ENCODE data around the gene FADS2.
A peak's percentile ranks its signal among the peaks of the same experiment; 100 is the strongest.

Gene FADS2

DNA sequence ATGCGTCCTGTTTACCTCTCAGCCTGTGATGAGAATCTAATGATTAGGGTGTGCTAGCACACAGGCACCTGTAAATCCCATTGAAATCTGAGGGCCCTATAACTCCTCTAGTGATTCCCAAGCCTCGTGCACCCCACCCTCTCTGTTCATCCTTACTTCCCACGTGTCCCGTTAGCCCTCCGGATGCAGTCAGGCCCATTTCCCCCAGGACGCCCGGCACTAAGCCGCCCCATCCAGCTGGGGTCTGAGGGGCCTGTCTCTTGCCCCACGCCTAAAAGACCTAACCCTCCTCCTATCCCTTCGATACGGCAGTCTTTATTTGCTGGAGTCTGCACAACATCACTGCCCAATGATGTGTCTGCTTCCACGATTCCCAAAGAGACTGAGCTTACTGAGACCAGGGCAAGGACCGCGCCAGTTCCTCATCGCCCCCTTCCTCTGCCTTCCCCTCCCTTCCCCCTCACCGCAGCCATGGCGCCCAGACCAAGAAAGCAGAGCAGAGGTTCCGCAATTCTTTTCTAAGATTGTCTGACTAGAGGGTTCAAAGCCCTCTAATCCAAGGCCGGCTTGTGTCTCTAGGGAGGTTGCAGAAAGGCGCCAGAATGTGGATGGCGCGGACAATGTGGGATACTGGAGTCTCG is 1.1 kb upstream of the FADS2 start:
- DNase-seq (ENCODE audit: low spot score): no peak

DNA sequence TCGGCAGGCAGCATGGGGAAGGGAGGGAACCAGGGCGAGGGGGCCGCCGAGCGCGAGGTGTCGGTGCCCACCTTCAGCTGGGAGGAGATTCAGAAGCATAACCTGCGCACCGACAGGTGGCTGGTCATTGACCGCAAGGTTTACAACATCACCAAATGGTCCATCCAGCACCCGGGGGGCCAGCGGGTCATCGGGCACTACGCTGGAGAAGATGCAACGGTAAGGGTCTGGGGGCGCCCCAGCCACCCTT is 204 bp downstream of the FADS2 start:
- no peak for DNase-seq (ENCODE audit: low spot score)

DNA sequence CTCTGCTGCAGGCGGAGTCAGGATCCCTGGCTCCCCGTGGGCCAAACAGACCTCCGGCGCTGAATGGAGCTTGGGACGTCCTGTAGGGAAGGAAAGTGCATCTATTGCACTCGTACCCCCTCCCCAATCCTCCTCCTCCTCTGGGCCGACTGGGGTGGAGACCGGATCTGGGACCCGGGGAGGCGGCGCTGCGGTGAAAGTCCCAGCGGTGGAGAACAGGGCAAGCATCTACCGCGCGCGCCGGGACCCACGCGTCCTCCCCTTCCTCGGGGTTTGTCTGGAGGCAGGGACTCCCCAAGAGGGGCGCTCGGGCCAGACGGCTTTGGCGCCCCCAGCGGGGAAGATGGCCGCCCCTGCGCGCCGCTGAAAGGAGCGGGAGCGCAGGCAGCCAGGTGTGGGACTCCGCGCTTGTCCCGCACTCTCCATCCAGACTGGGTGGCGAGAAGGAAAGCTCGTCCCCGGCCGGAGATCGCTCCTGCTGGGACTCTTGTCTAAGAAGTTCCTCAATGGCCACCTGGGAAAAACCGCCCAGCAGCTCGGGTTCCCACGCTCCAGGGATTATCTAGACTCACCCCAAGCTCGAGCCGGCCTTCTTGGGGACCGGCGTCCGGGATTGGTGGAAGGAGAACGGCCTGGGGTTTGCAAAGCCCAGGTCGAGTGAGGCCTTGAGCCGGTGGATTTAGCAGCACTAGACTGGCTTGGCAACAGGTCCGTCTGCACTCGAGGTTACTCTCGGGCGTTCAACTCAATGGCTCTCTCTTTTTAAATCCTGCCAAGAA is 718 bp downstream of the FADS2 start:
- DNase-seq (ENCODE audit: low spot score): no peak

DNA sequence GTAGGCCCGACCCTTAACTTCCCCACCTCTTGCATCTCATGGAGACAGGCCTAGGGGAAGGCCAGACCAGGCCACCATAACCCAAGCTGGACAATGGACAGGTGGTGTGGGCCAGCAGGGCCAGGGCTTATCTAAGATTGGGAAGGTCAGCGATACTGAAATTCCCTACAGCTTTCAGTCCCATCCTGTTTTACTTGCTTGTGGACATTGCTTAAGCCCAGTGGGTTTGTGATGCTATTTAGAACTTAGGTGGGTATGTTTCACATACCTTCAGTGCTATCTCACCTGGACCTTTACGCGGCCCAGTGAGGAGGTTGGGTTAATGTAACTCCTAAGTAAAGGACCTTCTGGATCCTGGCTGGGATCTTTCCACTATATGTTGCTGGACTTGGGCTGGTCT is 1.7 kb downstream of the FADS2 start:
- no peak for DNase-seq (ENCODE audit: low spot score)

DNA sequence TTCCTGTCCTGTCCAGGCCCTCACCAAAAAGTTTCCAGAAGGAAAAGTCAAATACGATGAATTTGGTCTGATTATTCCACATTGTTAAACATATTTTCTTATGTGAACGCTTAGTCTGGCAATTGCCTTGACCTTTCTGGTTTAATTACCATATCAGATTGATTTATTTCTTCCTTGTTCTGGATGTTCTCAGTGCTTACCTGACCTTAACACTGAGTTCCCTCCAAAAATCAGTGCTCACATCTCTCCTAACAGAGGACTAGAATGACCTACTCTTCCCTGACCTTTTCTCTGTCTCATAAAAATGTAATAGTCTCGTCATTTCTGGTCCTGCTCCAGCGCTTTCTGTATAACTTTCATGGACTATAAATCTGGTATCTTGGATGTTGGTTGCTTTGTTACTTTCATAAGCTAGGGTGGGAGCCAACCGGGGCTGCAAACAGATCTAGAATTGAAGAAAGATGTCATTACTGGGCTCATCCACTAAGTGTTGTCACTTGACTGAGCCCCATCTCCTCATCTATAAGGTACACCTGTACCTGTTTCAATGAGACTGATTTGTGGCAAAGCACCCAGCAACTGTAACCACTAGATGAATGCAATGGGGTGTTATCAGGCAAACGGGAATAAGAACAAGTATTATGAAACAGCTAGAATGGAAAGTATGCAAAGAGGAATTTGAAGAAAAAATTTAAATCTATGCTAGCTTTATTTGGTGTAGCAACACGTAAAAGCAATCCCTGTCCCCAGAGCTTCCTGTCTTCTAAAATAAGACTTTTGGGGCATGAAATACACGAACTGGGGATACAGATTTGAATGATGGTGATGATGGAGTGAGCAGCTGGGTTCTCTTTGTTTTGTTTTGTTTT is 2.4 kb downstream of the FADS2 start:
- DNase-seq (ENCODE audit: low spot score): no peak

DNA sequence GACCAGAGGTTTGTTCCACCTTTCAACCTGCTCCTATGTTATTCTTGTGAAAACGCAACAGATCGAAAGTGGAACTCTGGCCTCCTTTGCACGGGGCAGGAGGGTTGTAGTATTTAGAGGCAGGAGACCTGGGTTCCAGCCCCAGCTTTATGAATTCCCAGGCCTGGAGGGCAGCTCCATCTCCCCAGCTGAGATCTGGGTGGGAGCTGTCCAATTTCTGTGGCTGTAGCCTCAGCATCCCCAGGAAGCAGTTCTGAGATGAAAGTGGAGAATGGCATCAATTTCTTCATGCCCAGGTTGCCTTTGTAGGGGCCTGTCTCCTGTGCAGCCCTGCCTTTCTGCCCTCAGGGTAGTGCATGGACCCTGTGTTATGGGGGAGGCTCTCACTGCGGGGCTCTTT is 4.1 kb downstream of the FADS2 start:
- DNase-seq (ENCODE audit: low spot score): no peak

DNA sequence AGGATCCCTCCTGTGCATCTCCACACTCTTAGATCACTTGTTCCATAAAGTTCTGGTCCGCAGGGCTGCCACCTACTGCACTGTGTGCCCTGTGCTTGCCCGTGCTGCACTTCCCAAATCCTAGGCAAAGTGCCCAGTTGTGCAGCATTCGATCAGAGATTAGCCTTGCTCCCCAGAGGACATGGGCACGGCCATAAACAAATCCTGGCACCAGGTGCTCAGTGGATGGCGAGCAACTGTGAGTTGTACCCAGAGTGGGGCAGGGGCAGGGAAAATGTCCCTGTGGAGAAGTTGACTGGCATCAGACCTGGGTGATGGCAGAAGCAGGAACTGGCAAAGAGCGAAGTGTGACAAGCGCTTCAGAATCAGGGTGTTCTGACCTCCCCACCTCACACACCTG is 4.7 kb downstream of the FADS2 start:
- DNase-seq (ENCODE audit: low spot score): no peak

DNA sequence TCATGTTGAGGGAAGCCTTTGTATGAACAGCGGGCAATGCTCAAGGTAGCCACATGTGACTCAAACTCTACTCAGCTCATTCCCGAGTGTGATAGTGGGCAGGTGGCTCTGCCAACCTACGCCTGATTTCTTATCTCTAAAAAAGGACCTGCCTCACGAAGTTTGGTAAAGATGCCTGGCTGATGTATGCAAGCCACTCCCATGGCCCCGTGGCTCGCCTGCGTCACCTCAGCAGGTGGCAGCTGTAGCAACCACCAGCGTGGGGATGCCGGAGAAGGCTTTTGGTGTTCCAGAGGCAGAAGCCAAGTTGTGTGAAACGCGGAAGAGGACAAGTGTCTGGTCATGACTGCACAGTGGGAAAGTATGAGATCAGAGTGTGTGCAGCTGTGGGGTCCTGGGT is 5.4 kb downstream of the FADS2 start:
- DNase-seq (ENCODE audit: low spot score): no peak

DNA sequence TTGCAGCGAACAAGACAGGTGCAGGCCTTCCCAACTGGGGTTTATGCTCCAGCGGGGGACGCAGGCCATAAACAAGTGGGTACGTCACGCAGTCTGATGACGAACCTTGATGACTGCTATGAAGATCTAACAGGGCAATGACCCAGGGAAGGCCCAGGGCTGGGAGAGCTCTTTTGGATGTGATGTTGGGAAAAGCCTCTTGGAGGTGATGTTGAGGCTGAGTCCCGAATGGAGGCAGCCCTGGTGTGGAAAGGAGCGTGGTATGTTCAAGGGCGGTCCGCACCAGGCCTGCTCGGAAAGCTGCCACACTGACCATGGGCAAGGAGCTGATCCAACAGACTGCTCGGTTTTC is 5.8 kb downstream of the FADS2 start:
- no peak for DNase-seq (ENCODE audit: low spot score)

DNA sequence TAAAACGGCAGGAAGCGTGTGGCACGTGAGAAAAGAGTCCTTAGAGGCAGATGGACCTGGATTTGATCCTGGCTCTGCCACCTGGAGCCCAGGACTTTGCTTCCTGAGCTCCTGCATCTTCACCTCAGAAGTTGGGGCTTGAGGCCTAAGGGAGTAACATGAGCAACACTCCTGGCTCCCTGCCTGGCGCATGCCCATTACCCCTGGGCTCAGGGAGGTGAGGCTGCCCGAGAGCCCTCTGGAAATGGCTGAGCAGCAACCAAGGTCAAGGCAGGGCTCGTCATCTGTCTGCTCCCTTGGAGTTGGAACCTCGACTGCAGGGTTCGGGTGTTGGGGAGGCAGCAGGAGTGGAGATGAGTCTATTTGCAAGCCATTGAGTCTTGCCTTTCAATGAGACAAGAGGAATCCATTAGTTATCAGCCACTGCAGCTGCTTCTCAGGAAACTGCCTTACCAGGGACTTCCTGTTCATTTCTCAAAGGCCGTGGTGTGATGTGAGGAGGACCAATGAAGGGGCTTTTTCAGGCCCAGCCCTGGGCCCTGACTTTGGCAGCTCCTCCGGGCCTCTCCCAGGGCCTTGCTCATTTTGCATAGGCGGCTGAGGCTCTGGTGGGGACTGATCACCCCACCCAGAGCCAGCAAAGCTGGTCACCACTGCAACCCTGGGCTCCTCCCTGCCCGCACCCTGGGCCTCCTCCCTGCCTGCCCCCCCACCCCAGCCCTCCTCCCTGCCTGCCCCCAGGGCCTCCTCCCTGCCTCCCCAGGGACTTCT is 6.4 kb downstream of the FADS2 start:
- DNase-seq (ENCODE audit: low spot score): peak; percentile 89

DNA sequence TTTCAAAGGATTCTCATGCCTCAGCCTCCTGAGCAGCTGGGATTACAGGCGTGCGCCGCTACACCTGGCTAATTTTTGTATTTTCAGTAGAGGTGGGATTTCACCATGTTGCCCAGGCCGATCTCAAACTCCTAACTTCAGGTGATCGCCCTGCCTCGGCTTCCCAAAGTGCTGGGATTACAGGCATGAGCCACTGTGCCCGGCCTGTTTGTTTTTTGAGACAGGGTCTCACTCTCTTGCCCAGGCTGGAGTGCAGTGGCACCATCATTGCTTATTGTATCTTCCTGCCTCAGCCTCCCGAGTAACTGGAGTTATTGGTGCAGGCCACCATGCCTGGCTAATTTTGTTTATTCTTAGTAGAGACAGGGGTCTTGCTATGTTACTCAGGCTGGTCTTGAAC is 8.1 kb downstream of the FADS2 start:
- DNase-seq (ENCODE audit: low spot score): no peak

DNA sequence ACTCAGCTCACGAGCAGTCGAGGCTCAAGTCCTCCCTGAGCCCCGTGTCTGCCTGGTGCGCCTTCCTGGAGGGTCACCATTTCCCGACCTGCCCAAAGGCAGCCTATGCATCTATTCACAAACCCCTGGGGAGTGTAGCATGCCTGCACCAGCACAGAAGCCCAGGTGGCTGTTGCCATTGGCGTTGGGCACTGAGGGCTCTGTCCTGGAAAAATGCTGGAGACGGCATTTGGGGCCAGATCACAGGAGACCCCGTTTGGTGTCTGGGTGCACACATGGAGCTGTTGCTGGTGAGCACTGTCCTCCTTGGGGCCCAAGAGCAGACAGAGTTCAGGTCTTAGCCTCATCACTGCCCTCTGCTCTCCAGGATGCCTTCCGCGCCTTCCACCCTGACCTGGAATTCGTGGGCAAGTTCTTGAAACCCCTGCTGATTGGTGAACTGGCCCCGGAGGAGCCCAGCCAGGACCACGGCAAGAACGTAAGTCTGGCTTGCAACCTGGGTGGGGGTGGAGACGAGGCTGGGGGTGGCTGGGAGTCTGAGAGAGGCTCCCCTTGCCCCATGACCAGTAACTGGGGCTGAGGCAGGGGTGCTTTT is 9.4 kb downstream of the FADS2 start:
- DNase-seq (ENCODE audit: low spot score): no peak

DNA sequence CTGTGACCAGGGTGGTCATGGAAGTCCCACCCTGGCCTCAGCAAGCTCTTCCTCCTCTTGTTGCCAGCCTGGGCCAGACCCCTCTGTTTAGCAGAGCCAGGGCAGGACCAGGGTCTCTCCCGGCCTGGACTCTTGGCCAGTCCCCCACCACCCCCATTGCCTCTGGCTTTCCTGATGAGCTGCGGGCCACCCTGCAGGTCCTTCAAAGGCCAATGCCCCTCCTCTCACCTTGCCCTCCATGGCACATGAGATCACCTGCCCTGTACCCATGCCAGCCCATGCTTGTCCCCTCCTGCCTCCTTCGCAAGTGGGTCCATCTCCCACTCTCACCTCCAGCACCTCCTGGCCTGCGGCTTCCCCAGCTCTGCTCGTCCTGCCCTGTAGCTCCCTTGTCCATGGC is 10.4 kb downstream of the FADS2 start:
- DNase-seq (ENCODE audit: low spot score): no peak

DNA sequence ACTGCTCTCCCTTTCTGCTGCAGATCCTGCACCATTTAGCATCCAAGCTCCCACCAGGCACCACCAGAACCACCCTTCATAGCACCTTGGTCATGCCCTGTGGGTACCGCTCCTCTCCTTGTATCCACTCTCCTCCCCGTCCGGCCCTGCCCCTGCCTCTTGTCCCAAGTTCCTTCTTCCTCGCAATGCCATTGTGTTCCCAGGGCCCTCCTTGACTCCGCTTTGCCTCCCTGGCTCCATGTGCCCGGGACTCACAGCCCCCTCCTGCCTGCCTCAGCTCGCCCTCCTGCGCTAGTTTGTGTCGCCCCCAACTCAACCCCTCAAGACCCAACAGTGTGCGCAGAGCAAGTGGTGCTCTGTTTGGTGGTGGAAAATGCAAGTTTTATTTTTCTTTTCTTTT is 10.8 kb downstream of the FADS2 start:
- DNase-seq (ENCODE audit: low spot score): no peak

DNA sequence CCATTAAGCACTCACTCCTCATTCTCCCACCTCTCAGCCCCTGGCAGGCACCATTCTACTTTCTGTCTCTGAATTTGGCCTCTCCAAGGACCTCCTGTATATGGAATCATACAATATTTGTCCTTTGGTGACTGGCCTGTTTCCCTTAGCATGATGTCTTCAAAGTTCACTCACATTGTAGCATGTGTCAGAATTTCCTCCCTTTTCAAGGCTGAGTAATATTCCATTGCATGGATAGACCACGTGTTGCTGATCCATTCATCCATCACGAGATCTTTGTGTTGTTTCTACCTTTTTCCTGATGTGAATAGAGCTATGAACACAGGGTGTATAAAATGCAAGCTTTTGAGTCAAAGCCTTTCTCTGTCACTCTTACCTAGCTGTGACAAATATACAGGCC is 11.6 kb downstream of the FADS2 start:
- DNase-seq (ENCODE audit: low spot score): no peak

DNA sequence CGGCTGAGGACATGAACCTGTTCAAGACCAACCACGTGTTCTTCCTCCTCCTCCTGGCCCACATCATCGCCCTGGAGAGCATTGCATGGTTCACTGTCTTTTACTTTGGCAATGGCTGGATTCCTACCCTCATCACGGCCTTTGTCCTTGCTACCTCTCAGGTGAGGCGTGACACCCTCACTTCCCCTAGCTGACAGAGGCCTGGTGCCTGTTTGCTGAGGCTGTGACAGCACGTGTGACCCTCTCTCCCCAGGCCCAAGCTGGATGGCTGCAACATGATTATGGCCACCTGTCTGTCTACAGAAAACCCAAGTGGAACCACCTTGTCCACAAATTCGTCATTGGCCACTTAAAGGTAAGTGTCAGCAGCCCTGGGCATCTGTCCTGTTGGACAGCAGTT is 12.3 kb downstream of the FADS2 start:
- no peak for DNase-seq (ENCODE audit: low spot score)

DNA sequence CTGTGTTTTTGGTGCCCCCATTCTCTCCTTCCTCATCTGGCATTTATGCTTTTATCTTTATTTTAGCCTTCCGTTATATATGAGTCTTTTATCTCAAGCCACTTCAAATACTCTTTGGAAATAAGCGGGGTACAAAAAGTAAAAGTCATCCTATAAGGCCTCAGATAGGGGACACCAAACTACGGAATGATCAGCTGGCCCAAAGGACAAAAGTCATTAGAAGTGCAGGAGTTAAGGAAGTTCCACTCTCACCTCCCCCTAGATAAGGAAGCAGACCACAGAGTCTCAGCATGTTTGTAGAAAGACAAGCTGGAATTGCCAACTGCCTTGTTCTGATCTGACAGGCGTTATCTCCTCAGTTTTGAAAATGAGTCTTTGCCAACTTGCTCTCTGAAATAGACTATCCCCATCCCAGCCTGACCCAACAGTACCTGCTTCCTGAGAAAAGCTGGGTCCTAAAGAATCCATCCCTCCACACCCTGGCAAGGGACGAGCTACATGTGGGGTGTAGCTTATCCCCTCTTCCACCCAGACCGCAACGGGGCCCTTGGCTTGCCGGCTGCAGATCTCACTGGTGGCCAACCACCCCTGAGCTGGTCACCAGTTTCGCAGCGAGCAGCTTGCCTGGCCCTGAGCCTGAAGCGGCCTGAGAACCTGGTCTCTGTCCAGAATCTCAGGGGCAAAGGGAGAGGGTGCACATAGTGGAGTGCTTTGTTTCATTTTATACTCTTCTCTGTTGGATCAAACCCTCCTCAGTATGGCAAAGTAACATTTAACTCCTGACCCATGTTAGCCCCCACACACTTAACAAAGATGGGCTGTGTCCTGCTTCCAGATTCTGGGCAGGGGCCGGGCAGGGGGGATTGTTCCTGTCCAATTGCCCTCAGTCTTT is 13.8 kb downstream of the FADS2 start:
- DNase-seq (ENCODE audit: low spot score): no peak

DNA sequence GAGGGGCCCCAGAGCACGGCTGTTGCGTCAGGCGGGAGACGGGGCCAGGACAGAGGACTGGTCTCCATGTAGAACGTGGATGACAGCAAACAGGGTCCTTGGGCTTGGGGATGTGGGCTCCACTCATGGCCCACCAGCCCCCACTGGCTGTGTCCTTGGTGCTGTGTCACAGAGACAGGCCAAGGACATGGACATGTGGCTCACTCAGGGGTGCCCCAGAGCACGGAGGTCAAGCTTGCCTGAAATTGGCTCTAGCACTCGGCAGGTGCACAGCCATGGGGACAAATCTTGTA is 14.4 kb downstream of the FADS2 start:
- DNase-seq (ENCODE audit: low spot score): no peak

DNA sequence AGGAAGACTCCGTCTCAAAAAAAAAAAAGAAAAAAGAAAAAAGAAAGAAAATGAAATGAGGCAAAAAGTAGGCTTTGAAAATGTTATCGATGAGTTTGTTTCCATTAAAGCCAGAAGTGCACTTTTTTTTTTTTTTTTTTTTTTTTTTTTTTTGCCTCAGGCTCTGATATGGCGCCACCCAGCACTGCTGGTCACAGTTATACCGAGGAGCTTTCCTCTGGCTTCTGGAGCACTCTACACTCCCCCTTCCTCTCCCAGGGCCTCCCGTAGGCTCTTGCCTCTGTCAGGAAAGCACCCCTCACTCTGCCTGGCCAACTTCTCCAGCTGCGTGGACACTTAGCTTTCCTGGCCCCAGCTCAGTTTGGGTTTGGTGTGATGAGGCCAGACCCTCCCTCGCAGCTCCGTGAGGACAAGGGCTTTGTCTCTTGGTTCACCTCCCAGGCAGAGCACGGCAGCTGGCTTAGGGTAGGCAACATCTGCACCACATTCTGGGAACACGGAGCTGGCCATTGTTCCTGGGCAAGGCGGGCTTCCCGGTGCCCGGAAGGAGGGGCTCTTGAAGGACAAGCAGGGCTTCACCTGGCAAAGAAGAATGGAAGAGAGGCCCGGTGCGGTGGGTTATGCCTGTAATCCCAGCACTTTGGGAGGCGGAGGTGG is 16.9 kb downstream of the FADS2 start:
- no peak for DNase-seq (ENCODE audit: low spot score)

DNA sequence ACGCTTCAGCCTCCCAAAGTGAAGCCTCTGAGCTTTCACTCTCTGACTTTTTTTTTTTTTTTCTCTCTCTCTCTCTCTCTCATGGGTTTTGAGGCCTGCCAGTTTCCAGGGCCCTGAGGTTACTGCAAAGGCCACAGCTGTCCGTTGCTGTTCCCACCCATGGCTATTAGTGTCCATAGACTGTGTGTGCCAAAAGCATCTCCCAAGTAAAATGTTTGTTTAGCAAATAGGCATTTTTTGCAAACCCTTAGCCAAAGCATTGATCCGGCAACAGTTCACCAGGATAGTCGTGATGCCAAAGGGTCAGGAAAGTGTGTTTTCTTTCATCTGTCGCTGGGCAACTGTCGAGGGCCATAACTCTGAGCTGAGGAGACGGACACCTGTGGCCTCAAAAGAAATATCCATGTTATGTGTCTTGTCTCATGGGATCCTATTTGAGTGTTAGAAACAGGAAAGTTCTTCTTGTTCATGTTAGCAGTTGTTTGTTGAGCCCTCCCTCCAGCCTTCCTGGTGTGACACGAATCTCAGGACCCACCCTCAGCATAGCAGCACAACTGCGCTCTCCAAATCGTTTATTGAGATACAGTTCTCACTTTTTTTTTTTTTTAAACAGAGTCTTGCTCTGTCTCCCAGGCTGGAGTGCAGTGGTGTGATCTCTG is 18.4 kb downstream of the FADS2 start:
- no peak for DNase-seq (ENCODE audit: low spot score)
